ENCODE data around the gene EIPR1.

GRCh38 chr2:3322311-3322970, 55.2 kb downstream of the EIPR1 start:
- TF ChIP-seq, protein P1, sequence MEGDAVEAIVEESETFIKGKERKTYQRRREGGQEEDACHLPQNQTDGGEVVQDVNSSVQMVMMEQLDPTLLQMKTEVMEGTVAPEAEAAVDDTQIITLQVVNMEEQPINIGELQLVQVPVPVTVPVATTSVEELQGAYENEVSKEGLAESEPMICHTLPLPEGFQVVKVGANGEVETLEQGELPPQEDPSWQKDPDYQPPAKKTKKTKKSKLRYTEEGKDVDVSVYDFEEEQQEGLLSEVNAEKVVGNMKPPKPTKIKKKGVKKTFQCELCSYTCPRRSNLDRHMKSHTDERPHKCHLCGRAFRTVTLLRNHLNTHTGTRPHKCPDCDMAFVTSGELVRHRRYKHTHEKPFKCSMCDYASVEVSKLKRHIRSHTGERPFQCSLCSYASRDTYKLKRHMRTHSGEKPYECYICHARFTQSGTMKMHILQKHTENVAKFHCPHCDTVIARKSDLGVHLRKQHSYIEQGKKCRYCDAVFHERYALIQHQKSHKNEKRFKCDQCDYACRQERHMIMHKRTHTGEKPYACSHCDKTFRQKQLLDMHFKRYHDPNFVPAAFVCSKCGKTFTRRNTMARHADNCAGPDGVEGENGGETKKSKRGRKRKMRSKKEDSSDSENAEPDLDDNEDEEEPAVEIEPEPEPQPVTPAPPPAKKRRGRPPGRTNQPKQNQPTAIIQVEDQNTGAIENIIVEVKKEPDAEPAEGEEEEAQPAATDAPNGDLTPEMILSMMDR (conservative IDR thresholded peaks at IDR 0.05) = no peak
- no peak for TF ChIP-seq ZFX (IDR thresholded peaks at IDR 0.05)
